H9 (cell line): ENCODE measurements around the gene MSANTD2. TPM values are rescaled to one million over a fixed set of nuclear protein-coding genes. Genes with fewer than 3 reads are reported as not detected.

Experiments used
- DNase-seq: peaks from one replicate; pipeline ENCODE4 v3.0.0-alpha.2; 2017
- H2AFZ ChIP-seq: one replicate; pipeline ENCODE4 v1.6.1; 2013; ENCODE audit warnings: mild to moderate bottlenecking, low read length, control low read depth, moderate library complexity
- H2AK5ac ChIP-seq: 2 replicates; pipeline ENCODE4 v1.6.1; 2013; ENCODE audit warnings: low read length, control low read depth, mixed read lengths; ENCODE audit not compliant: insufficient read length
- H2BK120ac ChIP-seq: one replicate; pipeline ENCODE4 v1.6.1; 2013; ENCODE audit warnings: low read depth, mild to moderate bottlenecking, low read length, control low read depth, inconsistent platforms; ENCODE audit not compliant: poor library complexity, severe bottlenecking
- H2BK12ac ChIP-seq: 2 replicates; pipeline ENCODE4 v1.6.1; 2013; ENCODE audit warnings: low read length, control low read depth, mixed read lengths, low read depth; ENCODE audit not compliant: insufficient read length
- H2BK15ac ChIP-seq: 2 replicates; pipeline ENCODE4 v1.6.1; 2013; ENCODE audit warnings: low read depth, low read length, control low read depth
- H2BK20ac ChIP-seq: one replicate; pipeline ENCODE4 v1.6.1; 2013; ENCODE audit warnings: low read depth, mild to moderate bottlenecking, low read length, control low read depth, inconsistent platforms; ENCODE audit not compliant: poor library complexity, severe bottlenecking
- H2BK5ac ChIP-seq: 2 replicates; pipeline ENCODE4 v1.6.1; 2013; ENCODE audit warnings: low read length, control low read depth, mixed read lengths; ENCODE audit not compliant: insufficient read length
- H3K14ac ChIP-seq: 2 replicates; pipeline ENCODE4 v1.6.1; 2013; ENCODE audit warnings: low read length, control low read depth; ENCODE audit not compliant: insufficient read depth
- H3K18ac ChIP-seq: 2 replicates; pipeline ENCODE4 v1.6.1; 2013; ENCODE audit warnings: low read depth, mild to moderate bottlenecking, mixed read lengths, low read length, control low read depth; ENCODE audit not compliant: insufficient read length
- H3K23ac ChIP-seq: 2 replicates; pipeline ENCODE4 v1.6.1; 2013; ENCODE audit warnings: low read length, control low read depth, mixed read lengths, low read depth; ENCODE audit not compliant: insufficient read length
- H3K23me2 ChIP-seq: 2 replicates; pipeline ENCODE4 v1.6.1; 2013; ENCODE audit warnings: low read depth, mild to moderate bottlenecking, mixed read lengths, low read length, control low read depth; ENCODE audit not compliant: insufficient read length, poor library complexity, severe bottlenecking
- H3K27ac ChIP-seq: 2 replicates; pipeline ENCODE4 v1.5.1; 2013; ENCODE audit warnings: low read length, control low read depth, mixed read lengths, low read depth; ENCODE audit not compliant: insufficient read length
- H3K27me3 ChIP-seq: 2 replicates; pipeline ENCODE4 v1.6.1; 2013; ENCODE audit warnings: low read length, control low read depth, inconsistent platforms; ENCODE audit not compliant: insufficient read depth
- H3K4ac ChIP-seq: 2 replicates; pipeline ENCODE4 v1.6.1; 2013; ENCODE audit warnings: low read depth, mild to moderate bottlenecking, control low read depth, inconsistent platforms, low read length, moderate library complexity
- H3K4me1 ChIP-seq: 2 replicates; pipeline ENCODE4 v1.6.1; 2013; ENCODE audit warnings: low read length, control low read depth, inconsistent platforms; ENCODE audit not compliant: insufficient read depth
- H3K4me2 ChIP-seq: 2 replicates; pipeline ENCODE4 v1.6.1; 2013; ENCODE audit warnings: low read length, control low read depth, mixed read lengths; ENCODE audit not compliant: insufficient read length, insufficient read depth
- H3K56ac ChIP-seq: 2 replicates; pipeline ENCODE4 v1.6.1; 2013; ENCODE audit warnings: low read depth, mild to moderate bottlenecking, mixed read lengths, low read length, control low read depth; ENCODE audit not compliant: insufficient read length
- H3K79me1 ChIP-seq: 2 replicates; pipeline ENCODE4 v1.6.1; 2013; ENCODE audit warnings: low read depth, mild to moderate bottlenecking, moderate library complexity, low read length, control low read depth, inconsistent platforms; ENCODE audit not compliant: insufficient read depth, poor library complexity, severe bottlenecking
- H3K79me2 ChIP-seq: 2 replicates; pipeline ENCODE4 v1.6.1; 2013; ENCODE audit warnings: low read length, control low read depth, inconsistent platforms; ENCODE audit not compliant: insufficient read depth
- H3K9ac ChIP-seq: 2 replicates; pipeline ENCODE4 v1.6.1; 2013; ENCODE audit warnings: low read length, control low read depth, mixed read lengths; ENCODE audit not compliant: insufficient read length; ENCODE audit errors: extremely low read depth
- H3K9me3 ChIP-seq: one replicate; pipeline ENCODE4 v1.6.1; 2013; ENCODE audit warnings: low read depth, low read length, inconsistent platforms; ENCODE audit not compliant: control insufficient read depth
- H3T11ph ChIP-seq: one replicate; pipeline ENCODE4 v1.6.1; 2013; ENCODE audit warnings: mild to moderate bottlenecking, low read length, control low read depth, inconsistent platforms
- H4K20me1 ChIP-seq: one replicate; pipeline ENCODE4 v1.6.1; 2013; ENCODE audit not compliant: control insufficient read depth, insufficient read length, insufficient read depth
- H4K5ac ChIP-seq: 2 replicates; pipeline ENCODE4 v1.6.1; 2013; ENCODE audit warnings: low read depth, mild to moderate bottlenecking, mixed read lengths, low read length, control low read depth; ENCODE audit not compliant: insufficient read length
- H4K8ac ChIP-seq: replicated peaks from 2 replicates; pipeline ENCODE4 v1.6.1; 2013; ENCODE audit warnings: low read length, control low read depth, mixed read lengths, low read depth; ENCODE audit not compliant: insufficient read length
- H4K91ac ChIP-seq: 2 replicates; pipeline ENCODE4 v1.6.1; 2013; ENCODE audit warnings: low read depth, mild to moderate bottlenecking, moderate library complexity, mixed read lengths, low read length, control low read depth; ENCODE audit not compliant: insufficient read length
- H3K27ac Mint-ChIP-seq, 3 experiments: 2 replicates in 2 of 3; 3 replicates in 1 of 3; pipeline ENCODE4 v1.8.0; 2020 to 2021; ENCODE audit warnings: mixed read lengths in 3 of 3, mild to moderate bottlenecking in 1 of 3, moderate library complexity in 1 of 3
- H3K27me3 Mint-ChIP-seq: 2 replicates; pipeline ENCODE4 v1.8.0; 2021; ENCODE audit warnings: low read depth, mild to moderate bottlenecking, moderate library complexity, mixed read lengths
- H3K36me3 Mint-ChIP-seq, 3 experiments: 2 replicates in 2 of 3; 3 replicates in 1 of 3; pipeline ENCODE4 v1.8.0; 2020 to 2021; ENCODE audit warnings: low read depth in 3 of 3, mixed read lengths in 3 of 3; ENCODE audit not compliant: insufficient read depth in 1 of 3
- H3K4me1 Mint-ChIP-seq, 2 experiments: 2 replicates each; pipeline ENCODE4 v1.8.0; 2020; ENCODE audit warnings: mixed read lengths in 2 of 2
- H3K4me3 Mint-ChIP-seq, 2 experiments: 2 replicates in 1 of 2; 3 replicates in 1 of 2; pipeline ENCODE4 v1.8.0; 2020 to 2021; ENCODE audit warnings: mild to moderate bottlenecking in 2 of 2, mixed read lengths in 2 of 2, moderate library complexity in 1 of 2
- H3K9me3 Mint-ChIP-seq, 2 experiments: 2 replicates in 1 of 2; 3 replicates in 1 of 2; pipeline ENCODE4 v1.8.0; 2020; ENCODE audit warnings: mild to moderate bottlenecking in 2 of 2, mixed read lengths in 2 of 2, moderate library complexity in 1 of 2
- CTCF ChIP-seq: fragments of 200-600 bp; sonication (generic); conservative IDR thresholded peaks from 3 replicates; pipeline ENCODE4 v1.8.0; 2021; ENCODE audit warnings: antibody characterized with exemption, mild to moderate bottlenecking
- WGBS: extraction: QIAGEN DNeasy Blood & Tissue Kit; methylation state at CpG from one replicate; pipeline ENCODE4 v1.1.7; 2013; ENCODE audit warnings: missing lambda C conversion rate, low lambda C conversion rate, mixed read lengths; ENCODE audit not compliant: insufficient read length; ENCODE audit errors: extremely low coverage; 5-methylcytosine and 5-hydroxymethylcytosine counted together
- total RNA-seq: library from RNA; stranded (reverse); gene quantifications from 2 replicates; pipeline ENCODE4 v1.2.1, GENCODE V29; 2021

MSANTD2 gene
- total RNA-seq, 1 experiment from 2014 or later = 18.1 TPM

- H2BK12ac ChIP-seq = no peak overlapping the region
- Mint-ChIP-seq H3K4me3 (no peak overlapping the region), H3K27me3 (peaks cover 26% of the 10 kb centered on the region), H3K27ac (no peak overlapping the region), H3K36me3 (no peaks in the 10 kb centered on the region), H3K9me3 (peaks cover 0 to 2% of the 10 kb centered on the region in 2 experiments; a peak in 2 of 5 replicates), H3K4me1 (peaks cover 11 to 54% of the 10 kb centered on the region in 2 experiments)
- H4K20me1 ChIP-seq = no peaks in the 10 kb centered on the region
- no peak for DNase-seq
- no peak overlapping the region for H3K14ac ChIP-seq
- no peak overlapping the region for H2BK15ac ChIP-seq
- H3K27me3 ChIP-seq = peaks cover 84% of the 10 kb centered on the region
- H2BK5ac ChIP-seq = no peak overlapping the region
- H3K23me2 ChIP-seq = peaks cover 3% of the 10 kb centered on the region
- no peak overlapping the region for H3K27ac ChIP-seq
- no peak overlapping the region for H2AK5ac ChIP-seq
- H3K79me2 ChIP-seq = no peaks in the 10 kb centered on the region
- no peak overlapping the region for H3T11ph ChIP-seq
- no peak overlapping the region for H4K8ac ChIP-seq
- no peaks in the 10 kb centered on the region for H3K9me3 ChIP-seq
- no peak overlapping the region for H3K56ac ChIP-seq
- no peak overlapping the region for H3K4ac ChIP-seq
- H3K79me1 ChIP-seq = no peaks in the 10 kb centered on the region
- H3K4me2 ChIP-seq = no peak overlapping the region
- no peak overlapping the region for H2BK120ac ChIP-seq
- WGBS = no CpG with 5 or more reads among the region's 3 CpGs
- H4K91ac ChIP-seq = no peak overlapping the region
- no peaks in the 10 kb centered on the region; the same call in 1 of the 2 replicates for H3K4me1 ChIP-seq
- no peak overlapping the region for H3K18ac ChIP-seq
- no peak overlapping the region for H4K5ac ChIP-seq
- no peak overlapping the region for H2AFZ ChIP-seq
- H2BK20ac ChIP-seq = no peak overlapping the region
- H3K23ac ChIP-seq = no peak overlapping the region
- no peak for TF ChIP-seq CTCF
- H3K9ac ChIP-seq = no peak overlapping the region
Observed at GRCh38 chr11:124841201-124841600, 41.0 kb upstream of the MSANTD2 start.
